ENCODE results near the gene HDAC7. TPM values are rescaled to one million over a fixed set of nuclear protein-coding genes. Genes with fewer than 3 reads are reported as not detected.

The HDAC7 gene
- total and polyA plus RNA-seq, 12 donors, result 9.1 to 184 (median 147) TPM

DNA sequence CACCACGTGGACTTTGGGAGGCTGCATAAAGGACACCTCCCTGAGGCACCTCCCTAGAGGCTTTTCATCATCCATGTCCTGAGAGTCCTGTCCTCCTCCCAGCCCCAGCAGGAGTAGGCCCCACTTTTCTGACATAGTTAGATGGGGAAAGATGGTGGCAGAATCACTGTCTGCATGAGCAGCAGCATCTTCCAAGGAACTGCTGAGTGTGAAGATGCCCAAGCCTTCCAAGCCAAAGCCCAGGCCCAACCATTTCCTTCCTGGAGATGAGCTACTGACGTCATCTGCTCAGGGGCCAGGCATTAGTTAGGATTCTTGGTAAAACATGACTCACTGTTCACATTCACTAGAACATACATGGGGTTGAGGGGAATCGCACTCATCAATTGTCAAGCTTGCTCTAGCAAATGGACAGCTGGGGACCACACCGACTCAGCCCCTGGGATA, 47.8 kb upstream of the HDAC7 start:
- DNase-seq, result peak in 1 of 7 donors; percentile 47
- no peaks in the 10 kb centered on the region for H3K36me3 ChIP-seq (replicated peaks in 1 of 2)
- no peak for TF ChIP-seq POLR2A (IDR thresholded peaks at IDR 0.05)
- TF ChIP-seq, protein P1, sequence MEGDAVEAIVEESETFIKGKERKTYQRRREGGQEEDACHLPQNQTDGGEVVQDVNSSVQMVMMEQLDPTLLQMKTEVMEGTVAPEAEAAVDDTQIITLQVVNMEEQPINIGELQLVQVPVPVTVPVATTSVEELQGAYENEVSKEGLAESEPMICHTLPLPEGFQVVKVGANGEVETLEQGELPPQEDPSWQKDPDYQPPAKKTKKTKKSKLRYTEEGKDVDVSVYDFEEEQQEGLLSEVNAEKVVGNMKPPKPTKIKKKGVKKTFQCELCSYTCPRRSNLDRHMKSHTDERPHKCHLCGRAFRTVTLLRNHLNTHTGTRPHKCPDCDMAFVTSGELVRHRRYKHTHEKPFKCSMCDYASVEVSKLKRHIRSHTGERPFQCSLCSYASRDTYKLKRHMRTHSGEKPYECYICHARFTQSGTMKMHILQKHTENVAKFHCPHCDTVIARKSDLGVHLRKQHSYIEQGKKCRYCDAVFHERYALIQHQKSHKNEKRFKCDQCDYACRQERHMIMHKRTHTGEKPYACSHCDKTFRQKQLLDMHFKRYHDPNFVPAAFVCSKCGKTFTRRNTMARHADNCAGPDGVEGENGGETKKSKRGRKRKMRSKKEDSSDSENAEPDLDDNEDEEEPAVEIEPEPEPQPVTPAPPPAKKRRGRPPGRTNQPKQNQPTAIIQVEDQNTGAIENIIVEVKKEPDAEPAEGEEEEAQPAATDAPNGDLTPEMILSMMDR (IDR thresholded peaks at IDR 0.05), result no peak
- 65 to 78% (median 71%) methylated on average over 2 to 4 of the region's 4 CpGs for WGBS, 4 donors
- no peak overlapping the region for H3K27ac ChIP-seq
- no peaks in the 10 kb centered on the region for H3K27me3 ChIP-seq
- intact Hi-C loops (cut with DNase I), result no loop called here
- H3K4me1 ChIP-seq (replicated peaks in 1 of 2), result peaks cover 6 to 15% of the 10 kb centered on the region in 2 donors
- no peak overlapping the region for H3K4me3 ChIP-seq
- no peaks in the 10 kb centered on the region for H3K9me3 ChIP-seq (replicated peaks in 1 of 3)

DNA sequence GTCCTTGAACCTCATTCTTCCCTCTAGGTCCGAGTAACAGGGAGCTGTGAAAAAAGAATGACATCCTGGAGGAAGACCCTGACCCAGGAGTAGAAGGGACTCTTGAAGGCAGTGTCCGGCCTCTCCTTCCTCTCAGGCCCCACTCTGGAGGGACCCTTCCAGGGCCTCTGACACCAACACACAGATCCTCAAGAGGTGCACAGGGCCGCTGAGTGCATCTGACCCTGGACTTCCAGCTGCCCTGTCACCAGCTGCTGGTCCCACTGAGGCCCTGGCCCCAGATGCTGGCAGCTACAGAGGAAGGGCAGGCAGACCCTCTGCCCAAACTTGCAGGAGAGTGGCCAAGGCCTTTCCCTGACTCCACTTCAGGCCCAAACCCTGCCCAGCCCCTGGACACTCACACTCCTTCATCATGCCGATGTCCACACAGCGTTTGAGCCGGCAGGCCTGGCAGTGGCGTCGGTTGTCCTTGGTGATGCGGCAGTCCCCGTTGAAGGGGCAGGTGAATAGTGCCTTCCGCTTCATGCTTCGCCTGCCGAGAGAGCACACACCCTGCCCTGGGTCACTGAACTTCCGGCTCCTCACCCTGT, 45.0 kb upstream of the HDAC7 start:
- no peaks in the 10 kb centered on the region for H3K9me3 ChIP-seq (replicated peaks in 1 of 3)
- 92 to 99% (median 93%) methylated on average over 8 to 14 of the region's 14 CpGs for WGBS, 4 donors
- peak overlapping the region in 1 of 5 donors; percentile 22 for H3K27ac ChIP-seq
- H3K4me3 ChIP-seq, result no peak overlapping the region
- peaks cover 6 to 13% of the 10 kb centered on the region in 2 donors for H3K4me1 ChIP-seq (replicated peaks in 1 of 2)
- H3K36me3 ChIP-seq (replicated peaks in 1 of 2), result no peaks in the 10 kb centered on the region
- TF ChIP-seq, protein P1 (IDR thresholded peaks at IDR 0.05), result no peak
- TF ChIP-seq POLR2A (IDR thresholded peaks at IDR 0.05), result no peak
- no peak for DNase-seq
- no peaks in the 10 kb centered on the region for H3K27me3 ChIP-seq
- intact Hi-C loops (cut with DNase I), result loop anchor here in 1 of 2 donors (5.0 kb wide), 1 partner anchor 88 kb away; no protein-coding TSS in a partner anchor

DNA sequence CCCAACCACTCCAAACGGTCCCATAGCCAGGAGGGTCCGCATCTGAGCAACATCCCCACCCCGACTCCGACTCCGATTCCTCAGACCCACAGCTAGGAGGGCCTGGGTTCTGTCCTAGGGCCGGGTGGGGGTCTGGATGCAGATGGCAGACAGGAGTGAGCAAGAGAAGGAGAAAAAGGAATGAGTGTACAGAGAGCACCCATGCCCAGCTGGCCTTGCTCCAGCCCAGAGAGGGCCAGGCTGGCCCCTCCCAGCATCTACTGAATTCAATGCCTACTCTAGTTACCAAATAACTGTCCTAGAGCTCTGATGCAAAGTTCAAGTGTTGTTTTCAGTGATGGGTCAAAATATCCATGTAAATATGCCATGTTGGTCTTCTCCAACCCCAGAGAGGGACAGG, 44.3 kb upstream of the HDAC7 start:
- peak in 4 of 7 donors; percentile 51 to 74 (median 63) for DNase-seq
- peak overlapping the region in 2 of 5 donors; percentile 22 to 46 for H3K27ac ChIP-seq
- no peaks in the 10 kb centered on the region for H3K9me3 ChIP-seq (replicated peaks in 1 of 3)
- no peak for TF ChIP-seq POLR2A (IDR thresholded peaks at IDR 0.05)
- TF ChIP-seq, protein P1 (IDR thresholded peaks at IDR 0.05), result no peak
- no peaks in the 10 kb centered on the region for H3K27me3 ChIP-seq
- intact Hi-C loops (cut with DNase I), result loop anchor here in 1 of 2 donors (5.0 kb wide), 1 partner anchor 88 kb away; no protein-coding TSS in a partner anchor
- WGBS, 4 donors, result 77 to 84% (median 82%) methylated on average over 6 of the region's 6 CpGs
- no peaks in the 10 kb centered on the region for H3K36me3 ChIP-seq (replicated peaks in 1 of 2)
- H3K4me1 ChIP-seq (replicated peaks in 1 of 2), result peaks cover 6 to 10% of the 10 kb centered on the region in 2 donors
- H3K4me3 ChIP-seq, result no peak overlapping the region

DNA sequence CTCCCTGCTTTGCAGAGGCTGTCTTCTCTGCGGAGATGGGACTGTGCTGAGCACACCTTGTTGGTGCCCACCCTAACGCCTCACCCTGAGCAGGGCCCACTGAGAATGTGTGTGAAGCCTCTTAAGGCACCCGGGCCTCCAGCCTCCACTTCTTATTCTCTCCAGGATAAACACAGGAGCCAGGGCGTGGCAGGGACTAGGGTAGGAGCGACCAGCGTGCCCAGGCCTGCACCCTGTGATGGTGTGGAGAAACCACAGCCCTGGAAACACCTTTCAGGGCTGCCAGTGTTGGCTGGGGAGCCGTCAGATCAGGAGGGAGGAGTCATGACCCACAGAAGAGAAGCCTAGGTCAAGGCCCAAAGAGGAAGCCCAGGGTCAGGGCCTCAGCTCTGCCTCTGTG, 43.8 kb upstream of the HDAC7 start:
- Histone ChIP-seq H3K36me3 (replicated peaks in 1 of 2) (no peaks in the 10 kb centered on the region), H3K27me3 (no peaks in the 10 kb centered on the region), H3K9me3 (replicated peaks in 1 of 3) (no peaks in the 10 kb centered on the region), H3K4me3 (no peak overlapping the region), H3K27ac (peak overlapping the region in 2 of 5 donors; percentile 22 to 46), H3K4me1 (replicated peaks in 1 of 2) (peaks cover 6 to 15% of the 10 kb centered on the region in 2 donors)
- DNase-seq, result peak in 2 of 7 donors; percentile 14 to 41
- TF ChIP-seq, protein P1 (IDR thresholded peaks at IDR 0.05), result no peak
- no peak for TF ChIP-seq POLR2A (IDR thresholded peaks at IDR 0.05)
- 79 to 88% (median 82%) methylated on average over 5 to 7 of the region's 7 CpGs for WGBS, 4 donors
- intact Hi-C loops (cut with DNase I), result loop anchor here in 1 of 2 donors (5.0 kb wide), 1 partner anchor 89 kb away; no protein-coding TSS in a partner anchor

Data from adrenal gland (tissue), 12 donors.